Caco-2 (cell line): ENCODE data around the gene DMBT1. TPM values are rescaled to one million over a fixed set of nuclear protein-coding genes. Genes with fewer than 3 reads are reported as not detected.

Experiments
- BruUV-seq: library from RNA; stranded (reverse); fragments of 400-500 nt; replicated peaks from 2 replicates; lab custom pipeline; 2021; lab: Mats Ljungman, UMichigan
- CTCF ChIA-PET: fragments of 300-600 bp; sonication (Branson Sonifier 250); formaldehyde crosslinking; loops from one replicate; lab custom pipeline; 2022; ENCODE audit warnings: antibody characterized with exemption; lab: Charles Lee
- POLR2A ChIA-PET: fragments of 300-600 bp; sonication (Branson Sonifier 250); formaldehyde crosslinking; loops from one replicate; lab custom pipeline; 2022; ENCODE audit warnings: antibody characterized with exemption; lab: Charles Lee
- DNase-seq, 2 experiments: peaks; one replicate each; pipeline versions ENCODE4 v3.0.0 to v3.0.0-alpha.2; 2020 to 2022
- H3K27me3 ChIP-seq: replicated peaks from 2 replicates; pipeline ENCODE4 v1.6.0; 2011; ENCODE audit warnings: low read length; ENCODE audit not compliant: control insufficient read depth, insufficient read depth
- H3K36me3 ChIP-seq: 2 replicates; pipeline ENCODE4 v1.5.1; 2011; ENCODE audit warnings: low read length; ENCODE audit not compliant: control insufficient read depth, insufficient read depth
- H3K4me1 ChIP-seq: fragments of 250-450 bp; sonication (Bioruptor Pico); 2 replicates; pipeline ENCODE4 v1.5.1; 2020; ENCODE audit warnings: mild to moderate bottlenecking
- H3K4me3 ChIP-seq: 2 replicates; pipeline ENCODE4 v1.5.1; 2011; ENCODE audit warnings: low read depth, mild to moderate bottlenecking, control low read depth, low read length
- H3K9me3 ChIP-seq: fragments of 250-450 bp; sonication (Bioruptor Pico); 2 replicates; pipeline ENCODE4 v1.5.1; 2020; ENCODE audit warnings: mild to moderate bottlenecking, moderate library complexity
- H3K27ac Mint-ChIP-seq: one replicate; pipeline ENCODE4 v1.8.0; 2022; ENCODE audit warnings: mixed read lengths; ENCODE audit not compliant: unreplicated experiment
- H3K27me3 Mint-ChIP-seq: one replicate; pipeline ENCODE4 v1.8.0; 2022; ENCODE audit warnings: mixed read lengths; ENCODE audit not compliant: insufficient read depth, unreplicated experiment
- H3K36me3 Mint-ChIP-seq: one replicate; pipeline ENCODE4 v1.8.0; 2022; ENCODE audit warnings: mild to moderate bottlenecking, mixed read lengths; ENCODE audit not compliant: insufficient read depth, unreplicated experiment
- H3K4me1 Mint-ChIP-seq: one replicate; pipeline ENCODE4 v1.8.0; 2022; ENCODE audit warnings: low read depth, mixed read lengths; ENCODE audit not compliant: unreplicated experiment
- H3K4me3 Mint-ChIP-seq: one replicate; pipeline ENCODE4 v1.8.0; 2022; ENCODE audit warnings: mild to moderate bottlenecking, moderate library complexity, mixed read lengths; ENCODE audit not compliant: unreplicated experiment
- H3K9me3 Mint-ChIP-seq: one replicate; pipeline ENCODE4 v1.8.0; 2022; ENCODE audit warnings: mixed read lengths; ENCODE audit not compliant: unreplicated experiment
- intact Hi-C: fragments of 100-400 bp; cut with micrococcal nuclease; formaldehyde crosslinking; loops from one replicate; pipeline ENCODE4 v1.10.0; 2022; ENCODE audit not compliant: unreplicated experiment
- total RNA-seq: library from RNA; stranded (reverse); gene quantifications from 2 replicates; pipeline ENCODE4 v1.2.3, GENCODE V29; 2022
- TF ChIP-seq, protein P1 (sequence below), 2 experiments: fragments of 200-600 bp in 1 of 2; IDR thresholded peaks; 1 replicate in 1 of 2; 2 replicates in 1 of 2; pipeline versions ENCODE4 v1.5.1 to v1.8.0; 2011 to 2022; ENCODE audit warnings: antibody characterized with exemption in 1 of 2, control low read depth in 1 of 2, inconsistent platforms in 1 of 2, low read depth in 1 of 2, low read length in 1 of 2, mild to moderate bottlenecking in 1 of 2, moderate library complexity in 1 of 2; ENCODE audit not compliant: insufficient read depth in 1 of 2, severe bottlenecking in 1 of 2, unreplicated experiment in 1 of 2

The DMBT1 gene
- total RNA-seq, 1 experiment from 2014 or later = not detected

DNA sequence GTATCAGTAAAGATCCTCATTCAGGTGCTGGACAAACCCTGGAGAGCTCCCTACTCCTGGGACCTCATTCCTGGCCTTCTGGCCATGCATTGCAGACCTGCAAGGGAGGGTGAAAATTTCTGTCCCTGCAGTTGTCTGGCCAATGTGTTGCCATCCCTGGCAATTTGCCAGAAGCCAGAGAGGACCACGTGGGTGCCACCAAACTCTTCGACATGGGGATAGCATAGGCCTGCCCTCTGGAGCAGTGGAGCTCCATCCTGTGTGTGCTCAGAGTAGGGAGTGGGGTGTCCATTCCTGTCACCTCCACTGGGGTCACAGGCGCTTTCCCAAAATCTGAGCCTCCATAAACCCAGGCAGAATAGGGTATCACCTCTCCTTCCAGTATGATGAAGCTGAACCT, 31.2 kb downstream of the DMBT1 start:
- ChIA-PET POLR2A (no interaction called here), CTCF (no interaction called here)
- no peaks in the 10 kb centered on the region for H3K9me3 Mint-ChIP-seq
- H3K27ac Mint-ChIP-seq = no peak overlapping the region
- H3K27me3 ChIP-seq = no peaks in the 10 kb centered on the region
- no peaks in the 10 kb centered on the region for H3K36me3 ChIP-seq
- no TSS peak for BruUV-seq
- H3K9me3 ChIP-seq = no peaks in the 10 kb centered on the region
- H3K4me1 Mint-ChIP-seq = no peaks in the 10 kb centered on the region
- no peaks in the 10 kb centered on the region for H3K36me3 Mint-ChIP-seq
- no peak overlapping the region for H3K4me3 Mint-ChIP-seq
- H3K27me3 Mint-ChIP-seq = no peaks in the 10 kb centered on the region
- no peaks in the 10 kb centered on the region for H3K4me1 ChIP-seq
- DNase-seq = no peak
- TF ChIP-seq, protein P1, sequence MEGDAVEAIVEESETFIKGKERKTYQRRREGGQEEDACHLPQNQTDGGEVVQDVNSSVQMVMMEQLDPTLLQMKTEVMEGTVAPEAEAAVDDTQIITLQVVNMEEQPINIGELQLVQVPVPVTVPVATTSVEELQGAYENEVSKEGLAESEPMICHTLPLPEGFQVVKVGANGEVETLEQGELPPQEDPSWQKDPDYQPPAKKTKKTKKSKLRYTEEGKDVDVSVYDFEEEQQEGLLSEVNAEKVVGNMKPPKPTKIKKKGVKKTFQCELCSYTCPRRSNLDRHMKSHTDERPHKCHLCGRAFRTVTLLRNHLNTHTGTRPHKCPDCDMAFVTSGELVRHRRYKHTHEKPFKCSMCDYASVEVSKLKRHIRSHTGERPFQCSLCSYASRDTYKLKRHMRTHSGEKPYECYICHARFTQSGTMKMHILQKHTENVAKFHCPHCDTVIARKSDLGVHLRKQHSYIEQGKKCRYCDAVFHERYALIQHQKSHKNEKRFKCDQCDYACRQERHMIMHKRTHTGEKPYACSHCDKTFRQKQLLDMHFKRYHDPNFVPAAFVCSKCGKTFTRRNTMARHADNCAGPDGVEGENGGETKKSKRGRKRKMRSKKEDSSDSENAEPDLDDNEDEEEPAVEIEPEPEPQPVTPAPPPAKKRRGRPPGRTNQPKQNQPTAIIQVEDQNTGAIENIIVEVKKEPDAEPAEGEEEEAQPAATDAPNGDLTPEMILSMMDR (IDR thresholded peaks at IDR 0.05; ENCODE audit: insufficient read depth in 1 of 2, low read depth in 1 of 2, low read length in 1 of 2, severe bottlenecking in 1 of 2, unreplicated experiment in 1 of 2) = no peak
- H3K4me3 ChIP-seq = no peak overlapping the region
- intact Hi-C loops = no loop called here

DNA sequence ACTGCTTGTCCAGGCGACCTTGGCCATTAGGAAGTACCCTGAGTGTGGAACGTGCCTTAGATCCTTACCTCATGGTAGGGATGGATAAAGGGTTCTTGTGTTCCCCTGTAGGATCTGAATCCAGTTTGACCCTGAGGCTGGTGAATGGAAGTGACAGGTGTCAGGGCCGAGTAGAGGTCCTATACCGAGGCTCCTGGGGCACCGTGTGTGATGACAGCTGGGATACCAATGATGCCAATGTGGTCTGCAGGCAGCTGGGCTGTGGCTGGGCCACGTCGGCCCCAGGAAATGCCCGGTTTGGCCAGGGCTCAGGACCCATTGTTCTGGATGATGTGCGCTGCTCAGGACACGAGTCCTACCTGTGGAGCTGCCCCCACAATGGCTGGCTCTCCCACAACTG, 31.6 kb downstream of the DMBT1 start:
- ChIA-PET POLR2A (no interaction called here), CTCF (no interaction called here)
- Mint-ChIP-seq H3K4me3 (no peak overlapping the region), H3K36me3 (no peaks in the 10 kb centered on the region), H3K27ac (no peak overlapping the region), H3K27me3 (no peaks in the 10 kb centered on the region), H3K4me1 (no peaks in the 10 kb centered on the region), H3K9me3 (no peaks in the 10 kb centered on the region)
- no peaks in the 10 kb centered on the region for H3K9me3 ChIP-seq
- intact Hi-C loops = no loop called here
- H3K4me3 ChIP-seq = no peak overlapping the region
- no TSS peak for BruUV-seq
- no peaks in the 10 kb centered on the region for H3K4me1 ChIP-seq
- no peaks in the 10 kb centered on the region for H3K27me3 ChIP-seq
- TF ChIP-seq, protein P1 (IDR thresholded peaks at IDR 0.05; ENCODE audit: insufficient read depth in 1 of 2, low read depth in 1 of 2, low read length in 1 of 2, severe bottlenecking in 1 of 2, unreplicated experiment in 1 of 2) = no peak
- no peak for DNase-seq
- H3K36me3 ChIP-seq = no peaks in the 10 kb centered on the region

DNA sequence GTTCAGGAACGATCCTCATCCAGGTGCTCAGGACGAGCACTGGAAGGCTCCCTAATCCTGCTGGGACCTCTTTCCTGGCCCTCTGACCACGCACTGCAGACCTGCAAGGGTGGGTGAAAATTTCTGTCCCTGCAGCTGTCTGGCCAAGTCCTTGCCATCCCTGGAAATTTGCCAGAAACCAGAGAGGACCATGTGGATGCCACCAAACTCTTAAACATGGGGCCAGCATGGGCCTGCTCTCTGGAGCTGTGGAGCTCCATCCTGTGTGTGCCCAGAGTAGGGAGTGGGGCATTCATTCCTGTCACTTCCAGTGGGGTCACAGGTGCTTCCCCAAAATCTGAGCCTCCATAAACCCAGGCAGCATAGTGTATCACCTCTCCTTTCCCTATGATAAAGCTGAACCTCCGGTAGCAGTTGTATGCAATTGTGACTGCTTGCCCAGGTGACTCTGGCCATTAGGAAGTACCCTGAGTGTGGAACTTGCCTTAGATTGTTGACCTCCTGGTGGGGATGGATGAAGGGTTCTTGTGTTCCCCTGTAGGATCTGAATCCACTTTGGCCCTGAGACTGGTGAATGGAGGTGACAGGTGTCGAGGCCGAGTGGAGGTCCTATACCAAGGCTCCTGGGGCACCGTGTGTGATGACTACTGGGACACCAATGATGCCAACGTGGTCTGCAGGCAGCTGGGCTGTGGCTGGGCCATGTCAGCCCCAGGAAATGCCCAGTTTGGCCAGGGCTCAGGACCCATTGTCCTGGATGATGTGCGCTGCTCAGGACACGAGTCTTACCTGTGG, 57.1 kb downstream of the DMBT1 start:
- no TSS peak for BruUV-seq
- H3K4me1 ChIP-seq = no peaks in the 10 kb centered on the region
- Mint-ChIP-seq H3K4me3 (no peak overlapping the region), H3K27me3 (peaks cover 4% of the 10 kb centered on the region), H3K36me3 (no peaks in the 10 kb centered on the region), H3K9me3 (no peaks in the 10 kb centered on the region), H3K27ac (no peak overlapping the region), H3K4me1 (no peaks in the 10 kb centered on the region)
- ChIA-PET POLR2A (no interaction called here), CTCF (no interaction called here)
- H3K36me3 ChIP-seq = no peaks in the 10 kb centered on the region
- intact Hi-C loops = no loop called here
- TF ChIP-seq, protein P1 (IDR thresholded peaks at IDR 0.05; ENCODE audit: insufficient read depth in 1 of 2, low read depth in 1 of 2, low read length in 1 of 2, severe bottlenecking in 1 of 2, unreplicated experiment in 1 of 2) = no peak
- DNase-seq = no peak
- no peaks in the 10 kb centered on the region for H3K27me3 ChIP-seq
- no peak overlapping the region for H3K4me3 ChIP-seq
- no peaks in the 10 kb centered on the region for H3K9me3 ChIP-seq
